Neural progenitor cell (in vitro differentiated cells): ENCODE measurements around the gene RANGAP1.

Source experiments
- CTCF ChIP-seq: fragments of 200-600 bp; sonication (generic); IDR thresholded peaks from 2 replicates; pipeline ENCODE4 v1.5.1; 2017; ENCODE audit warnings: antibody characterized with exemption, mild to moderate bottlenecking
- EZH2 ChIP-seq: fragments of 200-600 bp; sonication (generic); IDR thresholded peaks from 2 replicates; pipeline ENCODE4 v1.6.1; 2017; ENCODE audit warnings: antibody characterized with exemption, mild to moderate bottlenecking, moderate library complexity

DNA sequence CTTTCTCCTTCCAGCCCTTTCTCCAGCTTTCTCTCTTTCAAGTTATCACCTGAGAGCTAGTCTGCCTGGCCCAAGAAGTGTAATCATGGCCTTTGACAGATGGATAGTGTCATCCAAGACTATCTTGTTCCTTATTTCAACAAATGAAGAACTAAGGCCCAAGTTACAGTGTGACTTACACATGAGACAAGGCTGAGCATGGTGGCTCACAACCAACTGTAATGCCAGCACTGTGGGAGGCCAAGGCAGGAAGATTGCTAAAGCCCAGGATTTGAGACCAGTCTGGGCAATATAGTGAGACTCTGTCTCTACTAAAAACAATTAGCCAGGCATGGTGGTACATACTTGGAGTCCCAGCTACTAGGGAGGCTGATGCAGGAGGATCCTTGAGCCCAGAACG lies 3.7 kb upstream of the RANGAP1 start:
- TF ChIP-seq EZH2 (no peak), CTCF (no peak)
